ENCODE results near the gene GABRR3. TPM values are rescaled to one million over a fixed set of nuclear protein-coding genes. Genes with fewer than 3 reads are reported as not detected.

GABRR3 gene
- total RNA-seq, 1 experiment from 2014 or later = not detected

- intact Hi-C loops (cut with micrococcal nuclease; ENCODE audit: unreplicated experiment) = no loop called here
- ChIA-PET POLR2A (ENCODE audit: low non-redundant PET) (no interaction called here), CTCF (no interaction called here)
- Histone ChIP-seq H3K9me3 (ENCODE audit: low read depth, low read length, poor library complexity, severe bottlenecking) (no peaks in the 10 kb centered on the region), H3K27me3 (replicated peaks; ENCODE audit: insufficient read depth, low read depth, low read length, poor library complexity) (no peaks in the 10 kb centered on the region), H3K4me3 (ENCODE audit: low read depth, low read length, poor library complexity, severe bottlenecking) (peak within 1 kb of the TSS; percentile 64), H3K4me1 (ENCODE audit: insufficient read depth, low read length, poor library complexity, severe bottlenecking) (peaks cover 24% of the 10 kb centered on the region), H3K36me3 (ENCODE audit: insufficient read depth, low read length, poor library complexity, severe bottlenecking) (no peaks in the 10 kb centered on the region), H3K27ac (ENCODE audit: low read depth, low read length, poor library complexity, severe bottlenecking) (no peak within 1 kb of the TSS)
- DNase-seq (ENCODE audit: low spot score) = peak; percentile 78
- TF ChIP-seq EZH2 (IDR thresholded peaks at IDR 0.05; ENCODE audit: borderline replicate concordance, low read depth, low read length, poor library complexity, severe bottlenecking) (no peak), CTCF (conservative IDR thresholded peaks at IDR 0.05; ENCODE audit: low read depth, low read length) (no peak)
- BruUV-seq (replicated peaks) = TSS peak; percentile 38
Observed at GRCh38 chr3:97971679-97972567, 63.2 kb downstream of the GABRR3 start, which contains the start of gene RIOX2. Gene RIOX2 (minus strand): TSS chr3:97972431. CDS start chr3:97967593, 4,838 bp downstream.

GRCh38 chr3:97970956-97971620 is 64.0 kb downstream of the GABRR3 start:
- ChIA-PET CTCF (no interaction called here), POLR2A (ENCODE audit: low non-redundant PET) (no interaction called here)
- DNase-seq (ENCODE audit: low spot score) = no peak
- intact Hi-C loops (cut with micrococcal nuclease; ENCODE audit: unreplicated experiment) = no loop called here
- Histone ChIP-seq H3K27ac (ENCODE audit: low read depth, low read length, poor library complexity, severe bottlenecking) (no peak overlapping the region), H3K4me1 (ENCODE audit: insufficient read depth, low read length, poor library complexity, severe bottlenecking) (peaks cover 24% of the 10 kb centered on the region), H3K4me3 (ENCODE audit: low read depth, low read length, poor library complexity, severe bottlenecking) (peak overlapping the region; percentile 64), H3K27me3 (replicated peaks; ENCODE audit: insufficient read depth, low read depth, low read length, poor library complexity) (no peaks in the 10 kb centered on the region), H3K9me3 (ENCODE audit: low read depth, low read length, poor library complexity, severe bottlenecking) (no peaks in the 10 kb centered on the region), H3K36me3 (ENCODE audit: insufficient read depth, low read length, poor library complexity, severe bottlenecking) (no peaks in the 10 kb centered on the region)
- BruUV-seq (replicated peaks) = no TSS peak
- TF ChIP-seq CTCF (conservative IDR thresholded peaks at IDR 0.05; ENCODE audit: low read depth, low read length) (no peak), EZH2 (IDR thresholded peaks at IDR 0.05; ENCODE audit: borderline replicate concordance, low read depth, low read length, poor library complexity, severe bottlenecking) (no peak)

GRCh38 chr3:97970156-97970555 is 65.0 kb downstream of the GABRR3 start:
- Histone ChIP-seq H3K4me1 (ENCODE audit: insufficient read depth, low read length, poor library complexity, severe bottlenecking) (peaks cover 24% of the 10 kb centered on the region), H3K27ac (ENCODE audit: low read depth, low read length, poor library complexity, severe bottlenecking) (no peak overlapping the region), H3K4me3 (ENCODE audit: low read depth, low read length, poor library complexity, severe bottlenecking) (no peak overlapping the region), H3K9me3 (ENCODE audit: low read depth, low read length, poor library complexity, severe bottlenecking) (no peaks in the 10 kb centered on the region), H3K36me3 (ENCODE audit: insufficient read depth, low read length, poor library complexity, severe bottlenecking) (no peaks in the 10 kb centered on the region), H3K27me3 (replicated peaks; ENCODE audit: insufficient read depth, low read depth, low read length, poor library complexity) (no peaks in the 10 kb centered on the region)
- DNase-seq (ENCODE audit: low spot score) = no peak
- ChIA-PET CTCF (no interaction called here), POLR2A (ENCODE audit: low non-redundant PET) (interaction anchor here (0.6 kb wide), 1 partner anchor 13 kb away, joined by 3 read pairs; no protein-coding TSS in a partner anchor)
- TF ChIP-seq CTCF (conservative IDR thresholded peaks at IDR 0.05; ENCODE audit: low read depth, low read length) (no peak), EZH2 (IDR thresholded peaks at IDR 0.05; ENCODE audit: borderline replicate concordance, low read depth, low read length, poor library complexity, severe bottlenecking) (no peak)
- BruUV-seq (replicated peaks) = no TSS peak
- intact Hi-C loops (cut with micrococcal nuclease; ENCODE audit: unreplicated experiment) = no loop called here
